ENCODE measurements around the gene OPN1SW.

GRCh38 chr7:128742206-128742605, 33.4 kb downstream of the OPN1SW start:
- TF ChIP-seq YY1 (IDR thresholded peaks at IDR 0.05; ENCODE audit: insufficient read depth, insufficient read length) (no peak), ZNF274 (IDR thresholded peaks at IDR 0.05; ENCODE audit: low read depth, low read length) (no peak), SUZ12 (IDR thresholded peaks at IDR 0.05; ENCODE audit: extremely low read depth, insufficient read depth, insufficient read length) (no peak)

Data from NT2/D1 (cell line).